Measurements from ENCODE around the gene RNF150. TPM values are rescaled to one million over a fixed set of nuclear protein-coding genes. Genes with fewer than 3 reads are reported as not detected.

The RNF150 gene
- total and polyA plus RNA-seq, 4 donors = 0.27 to 1.4 (median 0.81) TPM

DNA sequence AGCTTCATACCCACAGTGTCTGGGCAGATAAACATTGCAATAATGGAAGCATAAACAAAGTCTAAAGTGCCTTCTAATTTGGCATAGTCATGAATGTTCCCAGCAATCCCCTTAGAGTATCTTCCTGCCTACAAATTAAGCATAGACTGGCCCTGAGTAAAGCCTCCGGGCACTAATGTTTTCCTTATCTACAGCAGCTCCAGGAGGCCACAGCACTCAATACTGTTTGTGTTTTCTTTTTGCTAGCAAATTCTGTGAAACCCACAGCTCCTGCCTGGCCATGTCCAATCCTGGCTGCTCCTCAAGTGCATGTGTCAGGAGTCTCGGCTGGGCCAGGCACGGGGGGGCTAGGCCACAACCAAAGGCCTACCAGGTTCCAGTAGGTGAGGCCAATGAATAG is 274.4 kb downstream of the RNF150 start:
- 67% methylated on average over 3 of the region's 3 CpGs for WGBS
- Histone ChIP-seq H3K4me3 (ENCODE audit: low read depth in 1 of 3, low read length in 3 of 3) (no peak overlapping the region), H3K9ac (ENCODE audit: low read depth in 1 of 2, low read length in 2 of 2) (no peak overlapping the region), H3K27ac (ENCODE audit: low read depth in 1 of 2, low read length in 2 of 2) (no peak overlapping the region), H3K27me3 (ENCODE audit: control insufficient read depth in 4 of 4, insufficient read depth in 4 of 4, low read length in 3 of 4) (no peaks in the 10 kb centered on the region), H3K9me3 (ENCODE audit: control insufficient read depth in 4 of 4, low read length in 3 of 4) (no peaks in the 10 kb centered on the region), H3K36me3 (ENCODE audit: control insufficient read depth in 4 of 4, insufficient read depth in 3 of 4, low read depth in 1 of 4, low read length in 3 of 4) (no peaks in the 10 kb centered on the region), H3K4me1 (ENCODE audit: control insufficient read depth in 4 of 4, insufficient read depth in 4 of 4, low read length in 3 of 4) (no peaks in the 10 kb centered on the region)
- TF ChIP-seq, protein P1, sequence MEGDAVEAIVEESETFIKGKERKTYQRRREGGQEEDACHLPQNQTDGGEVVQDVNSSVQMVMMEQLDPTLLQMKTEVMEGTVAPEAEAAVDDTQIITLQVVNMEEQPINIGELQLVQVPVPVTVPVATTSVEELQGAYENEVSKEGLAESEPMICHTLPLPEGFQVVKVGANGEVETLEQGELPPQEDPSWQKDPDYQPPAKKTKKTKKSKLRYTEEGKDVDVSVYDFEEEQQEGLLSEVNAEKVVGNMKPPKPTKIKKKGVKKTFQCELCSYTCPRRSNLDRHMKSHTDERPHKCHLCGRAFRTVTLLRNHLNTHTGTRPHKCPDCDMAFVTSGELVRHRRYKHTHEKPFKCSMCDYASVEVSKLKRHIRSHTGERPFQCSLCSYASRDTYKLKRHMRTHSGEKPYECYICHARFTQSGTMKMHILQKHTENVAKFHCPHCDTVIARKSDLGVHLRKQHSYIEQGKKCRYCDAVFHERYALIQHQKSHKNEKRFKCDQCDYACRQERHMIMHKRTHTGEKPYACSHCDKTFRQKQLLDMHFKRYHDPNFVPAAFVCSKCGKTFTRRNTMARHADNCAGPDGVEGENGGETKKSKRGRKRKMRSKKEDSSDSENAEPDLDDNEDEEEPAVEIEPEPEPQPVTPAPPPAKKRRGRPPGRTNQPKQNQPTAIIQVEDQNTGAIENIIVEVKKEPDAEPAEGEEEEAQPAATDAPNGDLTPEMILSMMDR (IDR thresholded peaks at IDR 0.05; ENCODE audit: low read depth, low read length, missing input control) = no peak
- no peak for DNase-seq (ENCODE audit: low spot score)

DNA sequence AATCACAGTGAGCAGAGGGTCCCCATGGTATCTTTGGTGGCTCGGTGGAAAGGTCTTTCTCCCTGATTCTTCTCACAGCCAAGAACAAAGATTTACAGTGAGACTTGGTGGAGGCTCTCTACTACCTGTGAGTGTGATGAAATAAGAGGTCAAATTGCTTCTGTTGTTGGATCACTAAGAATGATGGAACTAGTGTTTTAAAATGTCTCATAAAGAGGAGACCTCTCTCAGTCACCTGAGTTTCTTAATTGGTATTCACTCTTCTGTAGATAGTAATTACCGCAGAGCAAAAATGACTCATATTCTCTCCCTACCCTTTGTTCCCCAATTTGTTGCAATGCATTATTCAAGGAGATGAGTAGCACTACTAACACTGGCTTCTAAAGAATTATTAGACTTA is 276.2 kb downstream of the RNF150 start:
- TF ChIP-seq RXRA (IDR thresholded peaks at IDR 0.05) = no peak
- TF ChIP-seq GABPA (IDR thresholded peaks at IDR 0.05 in 1 of 2, conservative IDR thresholded peaks at IDR 0.05 in 1 of 2) = no peak
- TF ChIP-seq JUND (IDR thresholded peaks at IDR 0.05) = no peak
- WGBS = 90% methylated on average over 2 of the region's 2 CpGs
- no peak for DNase-seq (ENCODE audit: low spot score)

DNA sequence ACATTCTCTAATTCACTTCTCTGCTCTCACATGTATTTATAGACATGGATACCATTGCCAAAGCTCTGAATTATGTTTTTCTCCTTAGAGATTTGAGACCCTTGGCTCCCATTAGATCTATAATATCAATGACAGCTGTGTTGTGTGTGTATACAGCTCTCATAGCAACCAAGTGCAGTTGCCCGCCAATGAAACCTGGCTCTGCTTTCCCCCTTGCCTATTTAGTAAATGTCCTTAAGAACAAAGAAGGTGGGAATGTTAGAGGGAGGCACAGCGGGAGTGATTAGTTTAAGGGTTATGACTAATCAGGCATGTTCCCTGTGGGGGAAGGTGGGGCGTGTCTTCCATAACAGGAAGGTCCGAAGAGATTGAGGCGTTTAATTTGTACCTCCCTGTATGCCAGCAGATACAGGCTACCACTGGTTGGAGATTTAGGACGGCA is 276.6 kb downstream of the RNF150 start:
- DNase-seq (ENCODE audit: low spot score) = no peak

More for the DNA sequence above, 276.2 kb downstream of the RNF150 start:
- Histone ChIP-seq H3K27ac (ENCODE audit: low read depth in 1 of 2, low read length in 2 of 2) (no peak overlapping the region), H3K4me1 (ENCODE audit: control insufficient read depth in 4 of 4, insufficient read depth in 4 of 4, low read length in 3 of 4) (no peaks in the 10 kb centered on the region), H3K4me3 (ENCODE audit: low read depth in 1 of 3, low read length in 3 of 3) (no peak overlapping the region), H3K27me3 (ENCODE audit: control insufficient read depth in 4 of 4, insufficient read depth in 4 of 4, low read length in 3 of 4) (no peaks in the 10 kb centered on the region), H3K9ac (ENCODE audit: low read depth in 1 of 2, low read length in 2 of 2) (no peak overlapping the region), H3K9me3 (ENCODE audit: control insufficient read depth in 4 of 4, low read length in 3 of 4) (no peaks in the 10 kb centered on the region), H3K36me3 (ENCODE audit: control insufficient read depth in 4 of 4, insufficient read depth in 3 of 4, low read depth in 1 of 4, low read length in 3 of 4) (no peaks in the 10 kb centered on the region)

More for the DNA sequence above, 276.6 kb downstream of the RNF150 start:
- H3K36me3 ChIP-seq (ENCODE audit: control insufficient read depth in 4 of 4, insufficient read depth in 3 of 4, low read depth in 1 of 4, low read length in 3 of 4) = no peaks in the 10 kb centered on the region
- H3K4me3 ChIP-seq (ENCODE audit: low read depth in 1 of 3, low read length in 3 of 3) = no peak overlapping the region
- no peaks in the 10 kb centered on the region for H3K27me3 ChIP-seq (ENCODE audit: control insufficient read depth in 4 of 4, insufficient read depth in 4 of 4, low read length in 3 of 4)
- no peak overlapping the region for H3K27ac ChIP-seq (ENCODE audit: low read depth in 1 of 2, low read length in 2 of 2)
- H3K9me3 ChIP-seq (ENCODE audit: control insufficient read depth in 4 of 4, low read length in 3 of 4) = no peaks in the 10 kb centered on the region
- 81% methylated on average over 6 of the region's 6 CpGs for WGBS
- H3K9ac ChIP-seq (ENCODE audit: low read depth in 1 of 2, low read length in 2 of 2) = no peak overlapping the region
- TF ChIP-seq, protein P2, sequence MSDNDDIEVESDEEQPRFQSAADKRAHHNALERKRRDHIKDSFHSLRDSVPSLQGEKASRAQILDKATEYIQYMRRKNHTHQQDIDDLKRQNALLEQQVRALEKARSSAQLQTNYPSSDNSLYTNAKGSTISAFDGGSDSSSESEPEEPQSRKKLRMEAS (IDR thresholded peaks at IDR 0.05) = no peak
- TF ChIP-seq NR2F2 (IDR thresholded peaks at IDR 0.05) (no peak), EGR1 (IDR thresholded peaks at IDR 0.05; ENCODE audit: low read depth in 2 of 2) (no peak), HNF4G (IDR thresholded peaks at IDR 0.05) (no peak), JUND (IDR thresholded peaks at IDR 0.05) (no peak), FOXA2 (IDR thresholded peaks at IDR 0.05) (no peak), GABPA (IDR thresholded peaks at IDR 0.05 in 1 of 2, conservative IDR thresholded peaks at IDR 0.05 in 1 of 2) (no peak), SP1 (IDR thresholded peaks at IDR 0.05) (no peak), RAD21 (IDR thresholded peaks at IDR 0.05) (no peak), YY1 (IDR thresholded peaks at IDR 0.05) (no peak), RXRA (IDR thresholded peaks at IDR 0.05) (no peak), HNF4A (conservative IDR thresholded peaks at IDR 0.05) (no peak), FOXA1 (IDR thresholded peaks at IDR 0.05) (no peak), TAF1 (conservative IDR thresholded peaks at IDR 0.05) (no peak)
- TF ChIP-seq, protein P1 (IDR thresholded peaks at IDR 0.05; ENCODE audit: low read depth, low read length, missing input control) = no peak
- TF ChIP-seq, protein P3, sequence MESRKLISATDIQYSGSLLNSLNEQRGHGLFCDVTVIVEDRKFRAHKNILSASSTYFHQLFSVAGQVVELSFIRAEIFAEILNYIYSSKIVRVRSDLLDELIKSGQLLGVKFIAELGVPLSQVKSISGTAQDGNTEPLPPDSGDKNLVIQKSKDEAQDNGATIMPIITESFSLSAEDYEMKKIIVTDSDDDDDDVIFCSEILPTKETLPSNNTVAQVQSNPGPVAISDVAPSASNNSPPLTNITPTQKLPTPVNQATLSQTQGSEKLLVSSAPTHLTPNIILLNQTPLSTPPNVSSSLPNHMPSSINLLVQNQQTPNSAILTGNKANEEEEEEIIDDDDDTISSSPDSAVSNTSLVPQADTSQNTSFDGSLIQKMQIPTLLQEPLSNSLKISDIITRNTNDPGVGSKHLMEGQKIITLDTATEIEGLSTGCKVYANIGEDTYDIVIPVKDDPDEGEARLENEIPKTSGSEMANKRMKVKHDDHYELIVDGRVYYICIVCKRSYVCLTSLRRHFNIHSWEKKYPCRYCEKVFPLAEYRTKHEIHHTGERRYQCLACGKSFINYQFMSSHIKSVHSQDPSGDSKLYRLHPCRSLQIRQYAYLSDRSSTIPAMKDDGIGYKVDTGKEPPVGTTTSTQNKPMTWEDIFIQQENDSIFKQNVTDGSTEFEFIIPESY (IDR thresholded peaks at IDR 0.05) = no peak
- TF ChIP-seq, protein P4, sequence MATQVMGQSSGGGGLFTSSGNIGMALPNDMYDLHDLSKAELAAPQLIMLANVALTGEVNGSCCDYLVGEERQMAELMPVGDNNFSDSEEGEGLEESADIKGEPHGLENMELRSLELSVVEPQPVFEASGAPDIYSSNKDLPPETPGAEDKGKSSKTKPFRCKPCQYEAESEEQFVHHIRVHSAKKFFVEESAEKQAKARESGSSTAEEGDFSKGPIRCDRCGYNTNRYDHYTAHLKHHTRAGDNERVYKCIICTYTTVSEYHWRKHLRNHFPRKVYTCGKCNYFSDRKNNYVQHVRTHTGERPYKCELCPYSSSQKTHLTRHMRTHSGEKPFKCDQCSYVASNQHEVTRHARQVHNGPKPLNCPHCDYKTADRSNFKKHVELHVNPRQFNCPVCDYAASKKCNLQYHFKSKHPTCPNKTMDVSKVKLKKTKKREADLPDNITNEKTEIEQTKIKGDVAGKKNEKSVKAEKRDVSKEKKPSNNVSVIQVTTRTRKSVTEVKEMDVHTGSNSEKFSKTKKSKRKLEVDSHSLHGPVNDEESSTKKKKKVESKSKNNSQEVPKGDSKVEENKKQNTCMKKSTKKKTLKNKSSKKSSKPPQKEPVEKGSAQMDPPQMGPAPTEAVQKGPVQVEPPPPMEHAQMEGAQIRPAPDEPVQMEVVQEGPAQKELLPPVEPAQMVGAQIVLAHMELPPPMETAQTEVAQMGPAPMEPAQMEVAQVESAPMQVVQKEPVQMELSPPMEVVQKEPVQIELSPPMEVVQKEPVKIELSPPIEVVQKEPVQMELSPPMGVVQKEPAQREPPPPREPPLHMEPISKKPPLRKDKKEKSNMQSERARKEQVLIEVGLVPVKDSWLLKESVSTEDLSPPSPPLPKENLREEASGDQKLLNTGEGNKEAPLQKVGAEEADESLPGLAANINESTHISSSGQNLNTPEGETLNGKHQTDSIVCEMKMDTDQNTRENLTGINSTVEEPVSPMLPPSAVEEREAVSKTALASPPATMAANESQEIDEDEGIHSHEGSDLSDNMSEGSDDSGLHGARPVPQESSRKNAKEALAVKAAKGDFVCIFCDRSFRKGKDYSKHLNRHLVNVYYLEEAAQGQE (IDR thresholded peaks at IDR 0.05) = no peak
- TF ChIP-seq, protein P5, sequence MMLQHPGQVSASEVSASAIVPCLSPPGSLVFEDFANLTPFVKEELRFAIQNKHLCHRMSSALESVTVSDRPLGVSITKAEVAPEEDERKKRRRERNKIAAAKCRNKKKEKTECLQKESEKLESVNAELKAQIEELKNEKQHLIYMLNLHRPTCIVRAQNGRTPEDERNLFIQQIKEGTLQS (IDR thresholded peaks at IDR 0.05) = no peak
- H3K4me1 ChIP-seq (ENCODE audit: control insufficient read depth in 4 of 4, insufficient read depth in 4 of 4, low read length in 3 of 4) = no peaks in the 10 kb centered on the region
